CD8-positive, alpha-beta memory T cell (primary cell): ENCODE data around the gene TMED5. TPM values are rescaled to one million over a fixed set of nuclear protein-coding genes. Genes with fewer than 3 reads are reported as not detected.
"Not testable (repeated sequence)": the region's sequence is repeated elsewhere in the genome, so short reads cannot be mapped to it uniquely, and the experiment has no call there.

Experiments
- CTCF ChIA-PET: fragments of 350-600 bp; sonication (Branson Sonifier 250); formaldehyde crosslinking; loops from one replicate; lab custom pipeline; 2021; ENCODE audit warnings: antibody characterized with exemption; lab: Charles Lee
- POLR2A ChIA-PET: fragments of 350-600 bp; sonication (Branson Sonifier 250); formaldehyde crosslinking; loops from one replicate; lab custom pipeline; 2021; ENCODE audit warnings: antibody characterized with exemption; lab: Charles Lee
- DNase-seq, 5 donors: peaks; one replicate each; pipeline versions ENCODE4 v3.0.0 to v3.0.0-alpha.2; 2020 to 2022; ENCODE audit warnings: mixed read lengths in 1 of 5
- H3K27ac ChIP-seq: one replicate; pipeline ENCODE4 v1.7.0; 2013; ENCODE audit warnings: low read depth, mild to moderate bottlenecking, low read length, moderate library complexity
- H3K27me3 ChIP-seq: 2 replicates; pipeline ENCODE4 v1.7.0; 2013; ENCODE audit warnings: low read length, mild to moderate bottlenecking; ENCODE audit not compliant: insufficient read depth, poor library complexity, severe bottlenecking
- H3K36me3 ChIP-seq: 2 replicates; pipeline ENCODE4 v1.7.0; 2013; ENCODE audit warnings: mild to moderate bottlenecking, low read length, moderate library complexity; ENCODE audit not compliant: insufficient read depth
- H3K4me1 ChIP-seq: 2 replicates; pipeline ENCODE4 v1.7.0; 2013; ENCODE audit warnings: mild to moderate bottlenecking, low read length, moderate library complexity; ENCODE audit not compliant: insufficient read depth
- H3K4me3 ChIP-seq: 2 replicates; pipeline ENCODE4 v1.7.0; 2013; ENCODE audit warnings: mild to moderate bottlenecking, low read length
- H3K9me3 ChIP-seq: 2 replicates; pipeline ENCODE4 v1.7.0; 2013; ENCODE audit warnings: mild to moderate bottlenecking, low read length
- H3K27ac Mint-ChIP-seq, 8 donors: one replicate each; pipeline ENCODE4 v1.8.0; 2020 to 2021; ENCODE audit warnings: mixed read lengths in 8 of 8, mild to moderate bottlenecking in 6 of 8, inconsistent platforms in 3 of 8, moderate library complexity in 3 of 8
- H3K27me3 Mint-ChIP-seq, 2 donors: one replicate each; pipeline ENCODE4 v1.8.0; 2020 to 2021; ENCODE audit warnings: mixed read lengths in 2 of 2, mild to moderate bottlenecking in 1 of 2, moderate library complexity in 1 of 2
- H3K36me3 Mint-ChIP-seq, 3 donors: one replicate each; pipeline ENCODE4 v1.8.0; 2020 to 2021; ENCODE audit warnings: mixed read lengths in 3 of 3, inconsistent platforms in 1 of 3, mild to moderate bottlenecking in 1 of 3
- H3K4me1 Mint-ChIP-seq, 3 donors: one replicate each; pipeline ENCODE4 v1.8.0; 2020 to 2021; ENCODE audit warnings: mixed read lengths in 3 of 3, inconsistent platforms in 1 of 3, mild to moderate bottlenecking in 1 of 3
- H3K4me3 Mint-ChIP-seq, 7 donors: one replicate each; pipeline ENCODE4 v1.8.0; 2020 to 2021; ENCODE audit warnings: mixed read lengths in 7 of 7, mild to moderate bottlenecking in 6 of 7, moderate library complexity in 4 of 7, inconsistent platforms in 2 of 7
- H3K9me3 Mint-ChIP-seq, 5 donors: one replicate each; pipeline ENCODE4 v1.8.0; 2020 to 2022; ENCODE audit warnings: mixed read lengths in 5 of 5, mild to moderate bottlenecking in 3 of 5, moderate library complexity in 2 of 5, inconsistent platforms in 1 of 5
- polyA plus RNA-seq: library from polyadenylated mRNA; unstranded; fragments of 300-500 nt; fragmentation: Illumina TruSeq; gene quantifications from one replicate; pipeline ENCODE4 v1.2.3, GENCODE V29; 2021
- total RNA-seq, 2 experiments: library from RNA; stranded (reverse); gene quantifications; one replicate each; pipeline ENCODE4 v1.2.3, GENCODE V29; 2021

The TMED5 gene
- total and polyA plus RNA-seq, 3 experiments from 2014 or later, result 28.9 to 38.9 (median 37.9) TPM

DNA sequence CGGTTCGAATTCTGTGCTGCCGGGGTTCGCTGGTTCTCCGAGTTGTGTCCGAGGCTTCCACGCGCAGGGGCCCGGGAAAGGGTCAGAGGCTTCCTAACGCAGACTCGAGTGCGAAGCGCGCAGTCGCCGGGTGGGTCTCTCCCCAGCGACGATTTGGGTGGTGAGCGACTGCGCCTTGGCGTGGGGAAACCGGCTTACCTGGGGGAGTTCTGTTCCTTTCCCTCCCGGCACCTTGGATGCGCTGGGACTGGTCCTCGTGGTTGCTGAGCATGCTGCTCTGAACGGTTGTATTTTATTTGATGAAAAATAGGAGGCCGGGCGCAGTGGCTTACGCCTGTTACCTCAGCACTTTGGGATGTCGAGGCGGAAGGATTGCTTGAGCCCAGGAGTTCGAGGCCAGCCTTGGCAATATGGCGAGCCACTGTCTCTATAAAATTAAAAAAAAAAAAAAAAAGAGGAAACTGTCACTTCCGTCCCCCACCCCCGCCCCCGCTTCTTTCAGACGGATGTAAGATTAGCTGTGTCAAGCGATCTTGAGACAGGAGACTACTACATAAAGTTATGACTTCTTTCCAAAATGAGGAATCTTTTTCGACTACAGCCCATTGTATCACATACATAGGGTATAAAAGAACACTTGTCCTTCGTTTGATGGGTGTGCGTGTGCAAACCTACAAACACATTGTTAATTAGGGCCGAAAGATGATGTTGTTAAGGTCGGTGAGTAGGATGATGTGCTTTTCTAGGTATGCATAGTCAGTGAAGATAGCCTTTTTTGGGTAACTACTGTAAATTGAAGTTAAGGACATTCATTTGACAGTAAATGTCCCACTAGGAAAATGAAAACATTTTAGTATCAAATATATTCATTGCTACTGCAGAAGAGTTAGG lies 755 bp upstream of the TMED5 start, which contains the start of gene CCDC18:
TSS of gene CCDC18 (plus strand) at position 2 of the 891 bp plus-strand sequence. CDS start 2,638 bp downstream, outside the sequence.
- Histone ChIP-seq H3K27ac (peak within 1 kb of the TSS; percentile 97), H3K36me3 (no peaks in the 10 kb centered on the region), H3K4me1 (peaks cover 38% of the 10 kb centered on the region), H3K4me3 (peak within 1 kb of the TSS; percentile 99), H3K27me3 (no peaks in the 10 kb centered on the region), H3K9me3 (no peaks in the 10 kb centered on the region)
- Mint-ChIP-seq H3K36me3 (peaks cover 0 to 29% (median 5%) of the 10 kb centered on the region in 3 donors), H3K4me1 (peaks cover 50 to 66% (median 65%) of the 10 kb centered on the region in 3 donors), H3K27ac (peak within 1 kb of the TSS; percentile 92 to 100 (median 97)), H3K27me3 (no peaks in the 10 kb centered on the region), H3K4me3 (peak within 1 kb of the TSS; percentile 87 to 97 (median 94)), H3K9me3 (no peaks in the 10 kb centered on the region)
- ChIA-PET POLR2A (interaction anchor here (0.6 to 1.3 kb wide), 6 partner anchors 22 to 667 kb away, joined by 3 to 6 read pairs (median 4); no protein-coding TSS in a partner anchor), CTCF (interaction anchor here (1.0 kb wide), 1 partner anchor 187 kb away, joined by 3 read pairs; no protein-coding TSS in a partner anchor)
- peak in 3 of 5 donors; percentile 54 to 77 (median 54) for DNase-seq

DNA sequence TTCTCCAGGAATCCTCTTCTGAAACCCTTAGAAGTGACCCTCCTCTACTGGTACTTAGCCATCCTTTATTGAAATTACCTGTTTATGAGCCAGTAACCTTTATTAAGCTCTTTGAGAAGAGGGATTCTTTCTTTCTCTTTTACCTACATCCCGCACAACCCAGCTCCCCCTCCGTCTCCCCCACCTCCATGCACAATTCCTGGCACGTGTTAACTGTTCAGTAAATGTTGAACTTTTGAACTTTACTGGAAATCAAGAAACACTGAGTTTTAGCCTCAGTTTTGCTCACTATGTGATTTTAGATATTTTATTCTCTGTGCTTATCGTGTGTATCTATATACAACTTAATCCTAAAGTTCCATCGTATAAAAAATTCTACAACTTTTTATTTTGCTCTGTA lies 1.8 kb downstream of the TMED5 start:
- CTCF ChIA-PET, result interaction anchor here (1.8 to 2.1 kb wide), 2 partner anchors 12 to 98 kb away, joined by 4 to 5 read pairs; no protein-coding TSS in a partner anchor
- Histone ChIP-seq H3K9me3 (no peaks in the 10 kb centered on the region), H3K4me3 (peak overlapping the region; percentile 99), H3K36me3 (peaks cover 3% of the 10 kb centered on the region), H3K27me3 (no peaks in the 10 kb centered on the region), H3K4me1 (peaks cover 52% of the 10 kb centered on the region), H3K27ac (peak overlapping the region; percentile 97)
- Mint-ChIP-seq H3K36me3 (peaks cover 3 to 40% (median 6%) of the 10 kb centered on the region in 3 donors), H3K27me3 (no peaks in the 10 kb centered on the region), H3K9me3 (peaks cover 0 to 2% (median 0%) of the 10 kb centered on the region in 5 donors), H3K4me3 (peak overlapping the region; percentile 87 to 97 (median 94)), H3K27ac (peak overlapping the region in 6 of 8 donors; percentile 6 to 99 (median 92)), H3K4me1 (peaks cover 54 to 73% (median 71%) of the 10 kb centered on the region in 3 donors)
- POLR2A ChIA-PET, result interaction anchor here (0.6 to 1.3 kb wide), 2 partner anchors 11 to 1064 kb away, joined by 3 to 7 read pairs; no protein-coding TSS in a partner anchor
- no peak for DNase-seq

DNA sequence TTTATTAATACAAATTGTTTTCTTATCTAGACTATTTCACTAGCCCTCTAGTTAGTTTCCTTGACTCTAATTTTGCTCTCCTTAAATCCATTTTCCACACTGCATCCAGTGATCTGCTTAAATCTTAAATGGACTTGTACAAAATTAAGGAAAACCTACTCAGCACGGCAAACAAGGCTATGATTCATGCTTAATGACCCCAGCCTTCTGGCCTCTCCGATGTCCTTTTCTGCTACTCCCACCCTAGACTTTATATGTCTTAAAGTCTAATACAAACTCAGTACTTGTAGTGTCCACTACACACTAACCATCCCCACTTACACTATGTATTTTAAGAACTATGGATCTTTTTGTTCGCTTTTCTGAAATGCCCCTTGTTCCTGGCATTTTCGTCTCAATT lies 2.2 kb downstream of the TMED5 start:
- peak overlapping the region; percentile 87 to 97 (median 94) for H3K4me3 Mint-ChIP-seq
- POLR2A ChIA-PET, result interaction anchor here (0.6 kb wide), 3 partner anchors 9 to 1064 kb away, joined by 3 read pairs; no protein-coding TSS in a partner anchor
- peaks cover 57% of the 10 kb centered on the region for H3K4me1 ChIP-seq
- peaks cover 3% of the 10 kb centered on the region for H3K36me3 ChIP-seq
- H3K27me3 ChIP-seq, result no peaks in the 10 kb centered on the region
- peak overlapping the region in 7 of 8 donors; percentile 6 to 98 (median 87) for H3K27ac Mint-ChIP-seq
- no peaks in the 10 kb centered on the region for H3K27me3 Mint-ChIP-seq
- peaks cover 58 to 74% (median 72%) of the 10 kb centered on the region in 3 donors for H3K4me1 Mint-ChIP-seq
- peak overlapping the region; percentile 99 for H3K4me3 ChIP-seq
- no peaks in the 10 kb centered on the region for H3K9me3 ChIP-seq
- H3K9me3 Mint-ChIP-seq, result peaks cover 0 to 2% (median 0%) of the 10 kb centered on the region in 5 donors
- peak overlapping the region; percentile 97 for H3K27ac ChIP-seq
- CTCF ChIA-PET, result interaction anchor here (2.1 kb wide), 1 partner anchor 98 kb away, joined by 5 read pairs; no protein-coding TSS in a partner anchor
- DNase-seq, result no peak
- H3K36me3 Mint-ChIP-seq, result peaks cover 6 to 42% (median 6%) of the 10 kb centered on the region in 3 donors

DNA sequence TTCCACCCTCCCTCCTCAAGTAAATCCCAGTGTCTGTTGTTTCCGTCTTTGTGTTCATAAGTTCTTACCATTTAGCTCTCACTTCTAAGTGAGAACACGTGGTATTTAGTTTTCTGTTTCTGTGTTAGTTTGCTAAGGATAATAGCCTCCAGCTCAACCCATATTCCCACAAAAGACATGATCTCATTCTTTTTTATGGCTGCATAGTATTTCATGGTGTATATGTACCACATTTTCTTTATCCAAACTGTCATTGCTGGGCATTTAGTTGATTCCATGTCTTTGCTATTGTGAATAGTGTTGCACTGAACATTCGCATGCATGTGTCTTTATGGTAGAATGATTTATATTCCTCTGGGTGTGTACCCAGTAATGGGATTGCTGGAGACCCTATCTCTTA lies 5.6 kb downstream of the TMED5 start:
- POLR2A ChIA-PET, CTCF ChIA-PET, DNase-seq, H3K4me3 ChIP-seq, H3K36me3 ChIP-seq, H3K9me3 ChIP-seq, H3K27me3 Mint-ChIP-seq, H3K27ac ChIP-seq, H3K27me3 ChIP-seq, H3K9me3 Mint-ChIP-seq: not testable (repeated sequence)
- Mint-ChIP-seq H3K4me3 (peak overlapping the region in 4 of 7 donors; percentile 24 to 33 (median 29)), H3K4me1 (peaks cover 70 to 81% (median 81%) of the 10 kb centered on the region in 3 donors), H3K36me3 (peaks cover 6 to 46% (median 6%) of the 10 kb centered on the region in 3 donors), H3K27ac (peak overlapping the region in 1 of 8 donors; percentile 29)
- peaks cover 66% of the 10 kb centered on the region for H3K4me1 ChIP-seq

DNA sequence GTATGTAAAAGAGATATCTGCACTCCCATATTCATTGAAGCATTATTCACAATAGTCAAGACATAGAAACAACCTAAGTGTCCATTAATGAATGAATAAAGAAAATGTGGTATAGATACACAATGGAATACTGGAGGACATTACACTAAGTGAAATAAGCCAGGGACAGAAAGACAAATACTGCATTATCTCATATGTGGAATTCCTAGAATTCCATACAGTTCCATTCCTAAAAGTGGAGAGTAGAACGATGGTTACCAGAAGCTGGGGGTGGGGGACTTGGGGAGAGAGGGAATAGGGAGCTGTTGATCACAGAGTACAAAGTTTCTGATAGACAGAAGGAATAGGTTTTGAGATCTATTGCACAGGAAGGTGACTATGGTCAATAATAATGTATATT lies 7.4 kb downstream of the TMED5 start:
- H3K4me3 Mint-ChIP-seq, result peak overlapping the region in 6 of 7 donors; percentile 32 to 78 (median 65)
- Histone ChIP-seq H3K9me3 (no peaks in the 10 kb centered on the region), H3K4me1 (peaks cover 55% of the 10 kb centered on the region), H3K36me3 (peaks cover 6% of the 10 kb centered on the region), H3K4me3 (no peak overlapping the region), H3K27me3 (no peaks in the 10 kb centered on the region), H3K27ac (no peak overlapping the region)
- peaks cover 75 to 87% (median 85%) of the 10 kb centered on the region in 3 donors for H3K4me1 Mint-ChIP-seq
- DNase-seq, result no peak
- peak overlapping the region in 3 of 8 donors; percentile 4 to 42 (median 10) for H3K27ac Mint-ChIP-seq
- POLR2A ChIA-PET, result interaction anchor here (1.0 kb wide), 1 partner anchor 60 kb away, joined by 3 read pairs; no protein-coding TSS in a partner anchor
- CTCF ChIA-PET, result interaction anchor here (0.8 kb wide), 1 partner anchor 32 kb away, joined by 3 read pairs; no protein-coding TSS in a partner anchor
- peaks cover 9 to 48% (median 12%) of the 10 kb centered on the region in 3 donors for H3K36me3 Mint-ChIP-seq
- H3K27me3 Mint-ChIP-seq, result no peaks in the 10 kb centered on the region
- peaks cover 0 to 6% (median 0%) of the 10 kb centered on the region in 5 donors for H3K9me3 Mint-ChIP-seq

GRCh38 chr1:93171549-93172034 lies 8.6 kb downstream of the TMED5 start:
- Mint-ChIP-seq H3K4me1 (peaks cover 72 to 87% (median 82%) of the 10 kb centered on the region in 3 donors), H3K27ac (peak overlapping the region; percentile 15 to 90 (median 72)), H3K27me3 (no peaks in the 10 kb centered on the region), H3K36me3 (peaks cover 12 to 49% (median 14%) of the 10 kb centered on the region in 3 donors), H3K4me3 (peak overlapping the region; percentile 78 to 87 (median 83)), H3K9me3 (peaks cover 0 to 8% (median 0%) of the 10 kb centered on the region in 5 donors)
- peaks cover 43% of the 10 kb centered on the region for H3K4me1 ChIP-seq
- no peaks in the 10 kb centered on the region for H3K9me3 ChIP-seq
- no peak for DNase-seq
- H3K27me3 ChIP-seq, result no peaks in the 10 kb centered on the region
- no peak overlapping the region for H3K27ac ChIP-seq
- H3K36me3 ChIP-seq, result peaks cover 6% of the 10 kb centered on the region
- H3K4me3 ChIP-seq, result peak overlapping the region; percentile 37
- ChIA-PET CTCF (no interaction called here), POLR2A (interaction anchor here (0.6 kb wide), 1 partner anchor 48 kb away, joined by 17 read pairs; no protein-coding TSS in a partner anchor)

DNA sequence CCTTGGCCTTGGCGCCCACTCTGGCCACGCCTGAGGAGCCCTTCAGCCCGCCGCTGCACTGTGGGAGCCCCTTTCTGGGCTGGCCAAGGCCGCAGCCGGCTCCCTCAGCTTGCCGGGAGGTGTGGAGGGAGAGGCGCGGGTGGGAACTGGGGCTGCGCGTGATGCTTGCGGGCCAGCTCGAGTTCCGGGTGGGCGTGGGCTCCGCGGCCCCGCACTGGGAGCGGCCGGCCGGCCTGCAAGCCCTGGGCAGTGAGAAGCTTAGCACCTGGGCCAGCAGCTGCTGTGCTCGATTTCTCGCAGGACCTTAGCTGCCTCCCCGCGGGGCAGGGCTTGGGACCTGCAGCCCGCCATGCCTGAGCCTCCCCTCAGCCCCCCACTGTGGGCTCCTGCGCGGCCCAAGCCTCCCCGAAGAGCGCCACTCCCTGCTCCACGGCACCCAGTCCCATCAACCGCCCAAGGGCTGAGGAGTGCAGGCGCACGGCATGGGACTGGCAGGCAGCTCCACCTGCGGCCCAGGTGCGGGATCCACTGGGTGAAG lies 10.0 kb downstream of the TMED5 start:
- H3K27me3 Mint-ChIP-seq, H3K36me3 ChIP-seq, H3K4me3 Mint-ChIP-seq, H3K4me3 ChIP-seq, H3K27me3 ChIP-seq, H3K27ac ChIP-seq, DNase-seq, H3K9me3 ChIP-seq, CTCF ChIA-PET, H3K9me3 Mint-ChIP-seq: not testable (repeated sequence)
- POLR2A ChIA-PET, result interaction anchor here (0.6 kb wide), 1 partner anchor 208 kb away, joined by 3 read pairs; no protein-coding TSS in a partner anchor
- peaks cover 73 to 87% (median 80%) of the 10 kb centered on the region in 3 donors for H3K4me1 Mint-ChIP-seq
- H3K27ac Mint-ChIP-seq, result peak overlapping the region in 1 of 8 donors; percentile 64
- peaks cover 13 to 45% (median 14%) of the 10 kb centered on the region in 3 donors for H3K36me3 Mint-ChIP-seq
- H3K4me1 ChIP-seq, result peaks cover 35% of the 10 kb centered on the region
